Gastroesophageal sphincter (tissue), 3 donors: Measurements from ENCODE around the gene TMOD1.
A peak's percentile ranks its signal among the peaks of the same experiment; 100 is the strongest.

Experiments
- EP300 ChIP-seq: sonication (generic); formaldehyde crosslinking; IDR thresholded peaks from one replicate; pipeline ENCODE4 v1.6.1; 2017; ENCODE audit warnings: antibody characterized with exemption, mild to moderate bottlenecking
- POLR2A ChIP-seq, 2 donors: fragments of 450-650 bp; IDR thresholded peaks; one replicate each; pipeline ENCODE4 v1.6.1; 2017; ENCODE audit warnings: antibody characterized with exemption in 2 of 2, mild to moderate bottlenecking in 2 of 2, moderate library complexity in 1 of 2
- POLR2AphosphoS5 ChIP-seq: sonication (generic); formaldehyde crosslinking; IDR thresholded peaks from one replicate; pipeline ENCODE4 v1.6.1; 2017; ENCODE audit warnings: antibody characterized with exemption
- TF ChIP-seq, protein P1 (sequence below), 4 experiments: fragments of 200-600 bp in 2 of 4; fragments of 450-650 bp in 2 of 4; sonication (generic) in 1 of 4; IDR thresholded peaks; one replicate each; pipeline ENCODE4 v1.5.1; 2017 to 2019; ENCODE audit warnings: antibody characterized with exemption in 4 of 4, mild to moderate bottlenecking in 2 of 4, moderate library complexity in 2 of 4

DNA sequence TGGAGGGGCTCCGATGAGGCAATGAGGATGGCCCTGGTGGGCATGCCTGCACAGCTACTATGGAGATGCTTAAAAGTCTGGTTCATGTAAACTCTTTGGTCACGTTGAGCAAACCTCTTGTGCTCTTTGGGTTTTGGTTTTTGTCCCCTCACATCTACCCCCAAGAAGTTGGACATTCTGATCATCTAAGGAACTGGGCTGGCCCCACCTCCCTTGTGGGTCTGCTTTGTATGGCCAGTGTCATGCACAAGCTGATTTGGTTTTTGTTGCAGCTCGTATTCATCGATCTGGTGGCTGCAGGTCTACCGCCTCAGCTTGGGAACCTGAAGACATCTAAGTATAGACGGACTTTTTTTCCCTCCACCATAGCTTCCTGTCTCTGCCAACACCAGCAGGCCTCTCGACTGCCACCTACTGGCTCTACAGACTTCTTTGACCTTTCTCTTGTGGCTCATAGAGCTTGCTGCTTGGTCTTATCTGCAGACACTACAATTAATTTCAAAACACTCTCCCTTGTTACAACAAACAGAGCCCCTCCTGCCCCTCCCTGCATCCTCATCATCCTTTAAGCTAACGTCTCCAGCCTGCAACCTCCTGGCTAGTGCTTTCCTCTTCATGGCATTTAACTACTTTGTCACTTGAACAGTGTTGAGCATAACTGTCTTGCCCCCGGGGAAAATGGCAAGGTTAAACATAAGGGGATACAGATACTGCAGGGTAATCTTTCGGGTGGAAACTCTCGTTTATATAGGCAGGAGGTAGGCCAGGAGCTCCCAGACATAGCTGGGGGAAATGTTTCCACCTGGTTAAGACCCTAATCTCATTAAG lies 97.2 kb downstream of the TMOD1 start:
- TF ChIP-seq, protein P1, sequence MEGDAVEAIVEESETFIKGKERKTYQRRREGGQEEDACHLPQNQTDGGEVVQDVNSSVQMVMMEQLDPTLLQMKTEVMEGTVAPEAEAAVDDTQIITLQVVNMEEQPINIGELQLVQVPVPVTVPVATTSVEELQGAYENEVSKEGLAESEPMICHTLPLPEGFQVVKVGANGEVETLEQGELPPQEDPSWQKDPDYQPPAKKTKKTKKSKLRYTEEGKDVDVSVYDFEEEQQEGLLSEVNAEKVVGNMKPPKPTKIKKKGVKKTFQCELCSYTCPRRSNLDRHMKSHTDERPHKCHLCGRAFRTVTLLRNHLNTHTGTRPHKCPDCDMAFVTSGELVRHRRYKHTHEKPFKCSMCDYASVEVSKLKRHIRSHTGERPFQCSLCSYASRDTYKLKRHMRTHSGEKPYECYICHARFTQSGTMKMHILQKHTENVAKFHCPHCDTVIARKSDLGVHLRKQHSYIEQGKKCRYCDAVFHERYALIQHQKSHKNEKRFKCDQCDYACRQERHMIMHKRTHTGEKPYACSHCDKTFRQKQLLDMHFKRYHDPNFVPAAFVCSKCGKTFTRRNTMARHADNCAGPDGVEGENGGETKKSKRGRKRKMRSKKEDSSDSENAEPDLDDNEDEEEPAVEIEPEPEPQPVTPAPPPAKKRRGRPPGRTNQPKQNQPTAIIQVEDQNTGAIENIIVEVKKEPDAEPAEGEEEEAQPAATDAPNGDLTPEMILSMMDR (IDR thresholded peaks at IDR 0.05) = peak; percentile 56 to 88 (median 83)
- no peak for TF ChIP-seq POLR2A (IDR thresholded peaks at IDR 0.05)
- TF ChIP-seq POLR2AphosphoS5 = peak; percentile 37
- TF ChIP-seq EP300 = no peak
